Germinal center (tissue), 1 donor: ENCODE measurements around the gene STIM1.

Source experiments
- DNase-seq: peaks from one replicate; pipeline ENCODE4 v3.0.0; 2012; ENCODE audit warnings: mixed read lengths, low spot score

The STIM1 gene

GRCh38 chr11:3916962-3917361, 61.5 kb downstream of the STIM1 start:
- DNase-seq = no peak

GRCh38 chr11:3920148-3920852, 64.8 kb downstream of the STIM1 start:
- DNase-seq = no peak

- DNase-seq = no peak
These were observed 66.6 kb downstream of the STIM1 start for GRCh38 chr11:3922056-3922455.

- no peak for DNase-seq
These were observed 70.0 kb downstream of the STIM1 start for GRCh38 chr11:3925513-3925912.

GRCh38 chr11:3926458-3927095, 71.1 kb downstream of the STIM1 start:
- no peak for DNase-seq

- no peak for DNase-seq
These were observed 71.8 kb downstream of the STIM1 start for GRCh38 chr11:3927129-3927796.

- no peak for DNase-seq
These were observed 73.8 kb downstream of the STIM1 start for GRCh38 chr11:3929232-3929631.

GRCh38 chr11:3929649-3930048, 74.2 kb downstream of the STIM1 start:
- no peak for DNase-seq

- DNase-seq = no peak
These were observed 77.2 kb downstream of the STIM1 start for GRCh38 chr11:3932698-3933097.

GRCh38 chr11:3933165-3933628, 77.7 kb downstream of the STIM1 start:
- DNase-seq = no peak

- no peak for DNase-seq
These were observed 79.2 kb downstream of the STIM1 start for GRCh38 chr11:3934658-3935057.

- DNase-seq = no peak
These were observed 81.1 kb downstream of the STIM1 start for GRCh38 chr11:3936517-3936916.

- no peak for DNase-seq
These were observed 83.7 kb downstream of the STIM1 start for GRCh38 chr11:3939211-3939610.

- no peak for DNase-seq
These were observed 84.3 kb downstream of the STIM1 start for GRCh38 chr11:3939651-3940190.

GRCh38 chr11:3942160-3942955, 86.9 kb downstream of the STIM1 start:
- no peak for DNase-seq

GRCh38 chr11:3942956-3943497, 87.6 kb downstream of the STIM1 start:
- DNase-seq = no peak

- no peak for DNase-seq
These were observed 88.7 kb downstream of the STIM1 start for GRCh38 chr11:3944198-3944597.

GRCh38 chr11:3946455-3947017, 91.1 kb downstream of the STIM1 start:
- no peak for DNase-seq

GRCh38 chr11:3947061-3947460, 91.6 kb downstream of the STIM1 start:
- DNase-seq = peak; percentile 19

GRCh38 chr11:3949125-3949524, 93.7 kb downstream of the STIM1 start:
- peak; percentile 67 for DNase-seq

- DNase-seq = no peak
These were observed 95.7 kb downstream of the STIM1 start for GRCh38 chr11:3950996-3951660.
